T-cell (primary cell): ENCODE data around the gene ZNF860. TPM values are rescaled to one million over a fixed set of nuclear protein-coding genes. Genes with fewer than 3 reads are reported as not detected.

Source experiments
- ATAC-seq, 4 experiments: fragments of 200-7000 bp in 3 of 4; fragments of 150-1000 bp in 1 of 4; cut with Tn5 transposase; replicated peaks in 1 of 4; 1 replicate in 3 of 4; 2 replicates in 1 of 4; pipeline ENCODE4 v1.10.0; 2021; ENCODE audit warnings: moderate library complexity in 3 of 4, mild to moderate bottlenecking in 2 of 4, moderate number of reproducible peaks in 1 of 4
- CTCF ChIA-PET, 2 donors: fragments of 300-600 bp; sonication (Branson Sonifier 250); formaldehyde crosslinking; loops; one replicate each; lab custom pipeline; 2022; ENCODE audit warnings: antibody characterized with exemption in 2 of 2; lab: Charles Lee
- POLR2A ChIA-PET, 2 donors: fragments of 300-600 bp; sonication (Branson Sonifier 250); formaldehyde crosslinking; loops; one replicate each; lab custom pipeline; 2022; ENCODE audit warnings: antibody characterized with exemption in 2 of 2; lab: Charles Lee
- DNase-seq, 35 experiments: peaks; one replicate each; pipeline versions ENCODE4 v3.0.0 to v3.0.0-alpha.2; 2013 to 2023
- H3K27ac ChIP-seq: one replicate; pipeline ENCODE4 v1.5.1; 2013; ENCODE audit warnings: low read length
- H3K27me3 ChIP-seq, 2 experiments: replicated peaks in 1 of 2; 1 replicate in 1 of 2; 2 replicates in 1 of 2; pipeline versions ENCODE4 v1.6.1 to v1.7.0; 2013; ENCODE audit warnings: low read length in 1 of 2, mixed read lengths in 1 of 2; ENCODE audit not compliant: control insufficient read depth in 2 of 2, insufficient read depth in 2 of 2; ENCODE audit errors: extremely low read depth in 1 of 2
- H3K36me3 ChIP-seq, 2 donors: 1 replicate in 1 of 2; 2 replicates in 1 of 2; pipeline versions ENCODE4 v1.6.1 to v1.7.0; 2013; ENCODE audit warnings: low read length in 1 of 2; ENCODE audit not compliant: control insufficient read depth in 2 of 2, insufficient read depth in 1 of 2; ENCODE audit errors: extremely low read depth in 1 of 2
- H3K4me1 ChIP-seq, 2 experiments: 1 replicate in 1 of 2; 2 replicates in 1 of 2; pipeline versions ENCODE4 v1.6.1 to v1.7.0; 2013; ENCODE audit warnings: low read length in 2 of 2, mixed read lengths in 1 of 2; ENCODE audit not compliant: insufficient read depth in 2 of 2, control insufficient read depth in 1 of 2; ENCODE audit errors: extremely low read depth in 1 of 2
- H3K4me3 ChIP-seq, 2 donors: 1 replicate in 1 of 2; 2 replicates in 1 of 2; pipeline versions ENCODE4 v1.5.1 to v1.7.0; 2013; ENCODE audit warnings: mild to moderate bottlenecking in 2 of 2, low read length in 1 of 2, moderate library complexity in 1 of 2; ENCODE audit not compliant: control insufficient read depth in 1 of 2; ENCODE audit errors: extremely low read depth in 1 of 2
- H3K9me3 ChIP-seq: 2 replicates; pipeline ENCODE4 v1.7.0; 2013
- H3K27ac Mint-ChIP-seq, 2 donors: one replicate each; pipeline ENCODE4 v1.8.0; 2020 to 2021; ENCODE audit warnings: mild to moderate bottlenecking in 2 of 2, mixed read lengths in 2 of 2
- H3K27me3 Mint-ChIP-seq, 2 donors: one replicate each; pipeline ENCODE4 v1.8.0; 2021 to 2022; ENCODE audit warnings: mixed read lengths in 2 of 2
- H3K36me3 Mint-ChIP-seq: one replicate; pipeline ENCODE4 v1.8.0; 2021; ENCODE audit warnings: mixed read lengths
- H3K4me1 Mint-ChIP-seq, 3 donors: one replicate each; pipeline ENCODE4 v1.8.0; 2020 to 2022; ENCODE audit warnings: mixed read lengths in 3 of 3, mild to moderate bottlenecking in 1 of 3
- H3K4me3 Mint-ChIP-seq, 3 donors: one replicate each; pipeline ENCODE4 v1.8.0; 2020 to 2022; ENCODE audit warnings: mild to moderate bottlenecking in 3 of 3, mixed read lengths in 3 of 3, moderate library complexity in 3 of 3
- H3K9me3 Mint-ChIP-seq, 3 donors: one replicate each; pipeline ENCODE4 v1.8.0; 2020 to 2022; ENCODE audit warnings: mixed read lengths in 3 of 3
- WGBS: methylation state at CpG from one replicate; pipeline ENCODE4 v1.1.5; 2013; ENCODE audit warnings: missing lambda C conversion rate; ENCODE audit not compliant: insufficient coverage; 5-methylcytosine and 5-hydroxymethylcytosine counted together
- total RNA-seq, 35 experiments: library from RNA in 6 of 35; stranded (reverse) in 6 of 35; fragments of 120-200 nt in 1 of 35; gene quantifications; one replicate each; pipeline versions ENCODE4 v1.2.1 to v1.2.4 and lab custom pipeline; 2013 to 2026

The ZNF860 gene
- total RNA-seq, 5 donors from 2014 or later (not counting 1 experiment from before 2014, with no cell fraction given): 0.25 to 1.3 (median 0.99) TPM; not detected in 2

GRCh38 chr3:31948280-31948679, 33.3 kb upstream of the ZNF860 start:
- CTCF ChIA-PET: no interaction called here
- H3K27me3 Mint-ChIP-seq: peaks cover 10 to 20% of the 10 kb centered on the region in 2 donors
- Histone ChIP-seq H3K4me3 (no peak overlapping the region), H3K9me3 (no peaks in the 10 kb centered on the region), H3K36me3 (no peaks in the 10 kb centered on the region), H3K27ac (no peak overlapping the region), H3K27me3 (peaks cover 0 to 5% of the 10 kb centered on the region in 2 experiments), H3K4me1 (no peaks in the 10 kb centered on the region)
- DNase-seq: no peak
- ATAC-seq: no peak
- POLR2A ChIA-PET: no interaction called here
- no peak overlapping the region for H3K4me3 Mint-ChIP-seq
- peaks cover 0 to 7% (median 0%) of the 10 kb centered on the region in 3 donors for H3K9me3 Mint-ChIP-seq
- 92% methylated on average over 5 of the region's 6 CpGs for WGBS
- no peak overlapping the region for H3K27ac Mint-ChIP-seq
- H3K36me3 Mint-ChIP-seq: no peaks in the 10 kb centered on the region
- H3K4me1 Mint-ChIP-seq: peaks cover 0 to 11% (median 5%) of the 10 kb centered on the region in 3 donors

- Mint-ChIP-seq H3K4me3 (no peak overlapping the region), H3K9me3 (peaks cover 6 to 18% (median 12%) of the 10 kb centered on the region in 3 donors), H3K36me3 (peaks cover 3% of the 10 kb centered on the region), H3K27ac (no peak overlapping the region), H3K4me1 (peaks cover 0 to 8% (median 5%) of the 10 kb centered on the region in 3 donors), H3K27me3 (peaks cover 5 to 14% of the 10 kb centered on the region in 2 donors)
- Histone ChIP-seq H3K9me3 (no peaks in the 10 kb centered on the region), H3K27ac (no peak overlapping the region), H3K4me3 (no peak overlapping the region), H3K4me1 (no peaks in the 10 kb centered on the region), H3K36me3 (no peaks in the 10 kb centered on the region), H3K27me3 (peaks cover 0 to 3% of the 10 kb centered on the region in 2 experiments)
- ChIA-PET CTCF (no interaction called here), POLR2A (no interaction called here)
- DNase-seq (peak in 1 of 35 experiments; percentile 2), ATAC-seq (no peak)
- WGBS: 38% methylated on average over 4 of the region's 4 CpGs
These were observed 29.3 kb upstream of the ZNF860 start for GRCh38 chr3:31952205-31952604.

- DNase-seq (no peak), ATAC-seq (no peak)
- 81% methylated on average over 5 of the region's 7 CpGs for WGBS
- H3K9me3 ChIP-seq: no peaks in the 10 kb centered on the region
- POLR2A ChIA-PET: no interaction called here
- H3K27me3 Mint-ChIP-seq: peaks cover 5 to 14% of the 10 kb centered on the region in 2 donors
- H3K4me1 Mint-ChIP-seq: peaks cover 0 to 8% (median 5%) of the 10 kb centered on the region in 3 donors
- H3K27me3 ChIP-seq: peaks cover 0 to 2% of the 10 kb centered on the region in 2 experiments
- peaks cover 3% of the 10 kb centered on the region for H3K36me3 Mint-ChIP-seq
- H3K4me3 Mint-ChIP-seq: no peak overlapping the region
- CTCF ChIA-PET: no interaction called here
- H3K9me3 Mint-ChIP-seq: peaks cover 6 to 18% (median 12%) of the 10 kb centered on the region in 3 donors
- H3K4me1 ChIP-seq: no peaks in the 10 kb centered on the region
- H3K4me3 ChIP-seq: no peak overlapping the region
- no peak overlapping the region for H3K27ac ChIP-seq
- no peak overlapping the region for H3K27ac Mint-ChIP-seq
- no peaks in the 10 kb centered on the region for H3K36me3 ChIP-seq
These were observed 28.5 kb upstream of the ZNF860 start for GRCh38 chr3:31953091-31953490.

GRCh38 chr3:31953636-31954035, 27.9 kb upstream of the ZNF860 start:
- Mint-ChIP-seq H3K4me1 (peaks cover 0 to 6% (median 5%) of the 10 kb centered on the region in 3 donors), H3K4me3 (no peak overlapping the region), H3K36me3 (peaks cover 3% of the 10 kb centered on the region), H3K9me3 (peaks cover 6 to 18% (median 12%) of the 10 kb centered on the region in 3 donors), H3K27ac (no peak overlapping the region), H3K27me3 (peaks cover 5 to 8% of the 10 kb centered on the region in 2 donors)
- H3K36me3 ChIP-seq: no peaks in the 10 kb centered on the region
- H3K27ac ChIP-seq: no peak overlapping the region
- no peaks in the 10 kb centered on the region for H3K9me3 ChIP-seq
- 43% methylated on average over 1 of the region's 2 CpGs for WGBS
- H3K4me3 ChIP-seq: no peak overlapping the region
- H3K4me1 ChIP-seq: no peaks in the 10 kb centered on the region
- ChIA-PET CTCF (no interaction called here), POLR2A (no interaction called here)
- DNase-seq (no peak), ATAC-seq (no peak)
- H3K27me3 ChIP-seq: peaks cover 0 to 2% of the 10 kb centered on the region in 2 experiments

GRCh38 chr3:31955581-31955980, 26.0 kb upstream of the ZNF860 start:
- CTCF ChIA-PET: no interaction called here
- Mint-ChIP-seq H3K4me3 (no peak overlapping the region), H3K27me3 (peaks cover 5 to 8% of the 10 kb centered on the region in 2 donors), H3K36me3 (peaks cover 3% of the 10 kb centered on the region), H3K9me3 (peaks cover 6 to 18% (median 12%) of the 10 kb centered on the region in 3 donors), H3K27ac (no peak overlapping the region), H3K4me1 (peaks cover 0 to 14% (median 5%) of the 10 kb centered on the region in 3 donors)
- Histone ChIP-seq H3K4me3 (no peak overlapping the region), H3K9me3 (no peaks in the 10 kb centered on the region), H3K27me3 (peaks cover 0 to 2% of the 10 kb centered on the region in 2 experiments), H3K36me3 (no peaks in the 10 kb centered on the region), H3K27ac (no peak overlapping the region), H3K4me1 (no peaks in the 10 kb centered on the region)
- ATAC-seq: no peak
- DNase-seq: no peak
- POLR2A ChIA-PET: no interaction called here

GRCh38 chr3:31957106-31957505, 24.4 kb upstream of the ZNF860 start:
- H3K4me3 Mint-ChIP-seq: no peak overlapping the region
- Histone ChIP-seq H3K36me3 (no peaks in the 10 kb centered on the region), H3K4me1 (no peaks in the 10 kb centered on the region), H3K9me3 (no peaks in the 10 kb centered on the region), H3K27ac (no peak overlapping the region), H3K4me3 (no peak overlapping the region), H3K27me3 (peaks cover 0 to 2% of the 10 kb centered on the region in 2 experiments)
- ATAC-seq (no peak), DNase-seq (no peak)
- 67% methylated on average over 1 of the region's 3 CpGs for WGBS
- ChIA-PET POLR2A (no interaction called here), CTCF (no interaction called here)
- H3K9me3 Mint-ChIP-seq: peaks cover 6 to 18% (median 9%) of the 10 kb centered on the region in 3 donors
- peaks cover 3% of the 10 kb centered on the region for H3K36me3 Mint-ChIP-seq
- H3K27ac Mint-ChIP-seq: no peak overlapping the region
- H3K4me1 Mint-ChIP-seq: peaks cover 0 to 13% (median 4%) of the 10 kb centered on the region in 3 donors
- peaks cover 3 to 5% of the 10 kb centered on the region in 2 donors for H3K27me3 Mint-ChIP-seq
